Measurements from ENCODE around the gene MRFAP1.
"Not testable (repeated sequence)": the region's sequence is repeated elsewhere in the genome, so short reads cannot be mapped to it uniquely, and the experiment has no call there.

MRFAP1 gene

GRCh38 chr4:6641164-6641970 is 882 bp downstream of the MRFAP1 start:
- peak; percentile 84 for DNase-seq

GRCh38 chr4:6641971-6642320 is 1.5 kb downstream of the MRFAP1 start:
- no peak for DNase-seq

- peak; percentile 51 for DNase-seq
These were observed 2.8 kb downstream of the MRFAP1 start for GRCh38 chr4:6643141-6643847.

GRCh38 chr4:6644792-6645530 is 4.5 kb downstream of the MRFAP1 start:
- DNase-seq = peak; percentile 28

- peak; percentile 33 for DNase-seq
These were observed 6.7 kb downstream of the MRFAP1 start for GRCh38 chr4:6647169-6647568.

GRCh38 chr4:6647582-6648230 is 7.2 kb downstream of the MRFAP1 start:
- peak; percentile 34 for DNase-seq

- peak; percentile 33 for DNase-seq
These were observed 8.7 kb downstream of the MRFAP1 start for GRCh38 chr4:6649216-6649615.

- DNase-seq = not testable (repeated sequence)
These were observed 13.7 kb downstream of the MRFAP1 start for GRCh38 chr4:6654211-6654610.

- not testable (repeated sequence) for DNase-seq
These were observed 14.8 kb downstream of the MRFAP1 start for GRCh38 chr4:6655291-6655690.

- DNase-seq = peak; percentile 42
These were observed 15.4 kb downstream of the MRFAP1 start for GRCh38 chr4:6655924-6656323.

GRCh38 chr4:6657242-6658208 is 17.0 kb downstream of the MRFAP1 start:
- DNase-seq = peak; percentile 55

- peak; percentile 54 for DNase-seq
These were observed 17.7 kb downstream of the MRFAP1 start for GRCh38 chr4:6658209-6658595.

- DNase-seq = peak; percentile 86
These were observed 18.2 kb downstream of the MRFAP1 start for GRCh38 chr4:6658597-6659075.

- DNase-seq = no peak
These were observed 19.4 kb downstream of the MRFAP1 start for GRCh38 chr4:6659897-6660296.

GRCh38 chr4:6660430-6660829 is 19.9 kb downstream of the MRFAP1 start:
- DNase-seq = peak; percentile 12

- DNase-seq = no peak
These were observed 22.1 kb downstream of the MRFAP1 start for GRCh38 chr4:6662591-6662990.

- no peak for DNase-seq
These were observed 23.3 kb downstream of the MRFAP1 start for GRCh38 chr4:6663596-6664393.

- DNase-seq = no peak
These were observed 24.8 kb downstream of the MRFAP1 start for GRCh38 chr4:6665320-6665654.

- no peak for DNase-seq
These were observed 27.9 kb downstream of the MRFAP1 start for GRCh38 chr4:6668391-6668790.

- DNase-seq = no peak
These were observed 31.2 kb downstream of the MRFAP1 start for GRCh38 chr4:6671648-6672047.

GRCh38 chr4:6672131-6672530 is 31.6 kb downstream of the MRFAP1 start:
- no peak for DNase-seq

Data from activated effector memory CD4-positive, alpha-beta T cell treated with anti-CD3 and anti-CD28 coated beads, Interleukin-2, amount 50 U/mL, for 16 hours (primary cell).